ENCODE results near the gene PTPRM.

GRCh38 chr18:7662866-7663265, 95.8 kb downstream of the PTPRM start:
- TF ChIP-seq YY1 (IDR thresholded peaks at IDR 0.05; ENCODE audit: insufficient read depth, insufficient read length) (no peak), SUZ12 (IDR thresholded peaks at IDR 0.05; ENCODE audit: extremely low read depth, insufficient read depth, insufficient read length) (no peak), ZNF274 (IDR thresholded peaks at IDR 0.05; ENCODE audit: low read depth, low read length) (no peak)
